ENCODE results near the gene INO80B.

- TF ChIP-seq CTCF (conservative IDR thresholded peaks at IDR 0.05; ENCODE audit: low read length) (no peak), EZH2phosphoT487 (IDR thresholded peaks at IDR 0.05; ENCODE audit: borderline replicate concordance, low read depth, low read length) (no peak)
Observed at GRCh38 chr2:74497777-74498499, 43.1 kb downstream of the INO80B start.

Data from OCI-LY7 (cell line).